H1 (cell line): ENCODE measurements around the gene TRMT10B. TPM values are rescaled to one million over a fixed set of nuclear protein-coding genes. Genes with fewer than 3 reads are reported as not detected.

ENCODE experiments used
- CTCF ChIA-PET: fragments of 300-600 bp; sonication (Branson Sonifier 250); formaldehyde crosslinking; loops from one replicate; lab custom pipeline; 2021; ENCODE audit not compliant: partially characterized antibody; lab: Charles Lee
- POLR2A ChIA-PET: fragments of 300-600 bp; sonication (Branson Sonifier 250); formaldehyde crosslinking; loops from one replicate; lab custom pipeline; 2021; ENCODE audit warnings: inconsistent platforms; ENCODE audit not compliant: partially characterized antibody; lab: Charles Lee
- DNase-seq, 2 experiments: peaks; one replicate each; pipeline versions ENCODE4 v3.0.0 to v3.0.0-alpha.2; 2010 to 2022; ENCODE audit warnings: low spot score in 2 of 2, low read depth in 1 of 2, mixed read lengths in 1 of 2
- FAIRE-seq: peaks from 2 replicates; lab custom pipeline; 2011; peaks lifted over from hg19 to GRCh38; lab: Jason Lieb, UNC
- H2AFZ ChIP-seq: 2 replicates; pipeline ENCODE4 v1.8.1; 2012; ENCODE audit warnings: low read length, inconsistent platforms
- H2AK5ac ChIP-seq: 2 replicates; pipeline ENCODE4 v1.6.1; 2013; ENCODE audit warnings: low read depth, low read length
- H2BK120ac ChIP-seq: replicated peaks from 2 replicates; pipeline ENCODE3; 2013; ENCODE audit warnings: low read depth, low read length, inconsistent platforms
- H2BK12ac ChIP-seq: 2 replicates; pipeline ENCODE4 v1.6.1; 2013; ENCODE audit warnings: low read depth, low read length
- H2BK15ac ChIP-seq: 2 replicates; pipeline ENCODE4 v1.6.1; 2013; ENCODE audit warnings: low read length
- H2BK20ac ChIP-seq: 2 replicates; pipeline ENCODE4 v1.6.1; 2013; ENCODE audit warnings: low read length
- H2BK5ac ChIP-seq: 2 replicates; pipeline ENCODE4 v1.6.1; 2013; ENCODE audit warnings: low read depth, low read length
- H3K14ac ChIP-seq: 2 replicates; pipeline ENCODE4 v1.6.1; 2013; ENCODE audit warnings: inconsistent platforms; ENCODE audit not compliant: insufficient read length
- H3K18ac ChIP-seq: 2 replicates; pipeline ENCODE4 v1.6.1; 2013; ENCODE audit warnings: low read length; ENCODE audit errors: extremely low read depth
- H3K23ac ChIP-seq: 2 replicates; pipeline ENCODE4 v1.6.1; 2013; ENCODE audit warnings: inconsistent platforms; ENCODE audit not compliant: insufficient read length
- H3K23me2 ChIP-seq: 2 replicates; pipeline ENCODE4 v1.6.1; 2013; ENCODE audit warnings: low read depth, low read length
- H3K27ac ChIP-seq: 2 replicates; pipeline ENCODE4 v1.6.1; 2011; ENCODE audit warnings: low read depth, low read length, inconsistent platforms
- H3K27me3 ChIP-seq, 4 experiments: replicated peaks in 1 of 4; 1 replicate in 1 of 4; 2 replicates in 3 of 4; pipeline versions ENCODE4 v1.6.1 to v1.8.1; 2011 to 2013; ENCODE audit warnings: low read length in 3 of 4, mild to moderate bottlenecking in 3 of 4, inconsistent platforms in 2 of 4, mixed read lengths in 2 of 4, moderate library complexity in 1 of 4; ENCODE audit not compliant: control insufficient read depth in 3 of 4, insufficient read depth in 3 of 4; ENCODE audit errors: extremely low read depth in 1 of 4
- H3K36me3 ChIP-seq, 4 experiments: 2 replicates each; pipeline versions ENCODE4 v1.6.1 to v1.8.1; 2011 to 2013; ENCODE audit warnings: mild to moderate bottlenecking in 4 of 4, low read length in 3 of 4, moderate library complexity in 2 of 4, control low read depth in 1 of 4, inconsistent platforms in 1 of 4; ENCODE audit not compliant: insufficient read depth in 4 of 4, control insufficient read depth in 2 of 4
- H3K4ac ChIP-seq: replicated peaks from 2 replicates; pipeline ENCODE3; 2013; ENCODE audit warnings: low read length, low read depth, mixed read lengths, inconsistent platforms; ENCODE audit not compliant: insufficient read length
- H3K4me1 ChIP-seq, 4 experiments: replicated peaks in 1 of 4; 1 replicate in 1 of 4; 2 replicates in 3 of 4; pipeline versions ENCODE4 v1.6.1 to v1.8.1; 2011 to 2013; ENCODE audit warnings: low read length in 3 of 4, inconsistent platforms in 2 of 4, mixed read lengths in 1 of 4; ENCODE audit not compliant: insufficient read depth in 4 of 4, control insufficient read depth in 3 of 4
- H3K4me2 ChIP-seq, 2 experiments: 2 replicates each; pipeline versions ENCODE4 v1.6.1 to v1.8.1; 2011 to 2013; ENCODE audit warnings: low read depth in 2 of 2, low read length in 2 of 2, control low read depth in 1 of 2, inconsistent platforms in 1 of 2, mild to moderate bottlenecking in 1 of 2; ENCODE audit not compliant: insufficient read depth in 1 of 2
- H3K4me3 ChIP-seq, 4 experiments: fragments of 200-600, 300-600 bp in 1 of 4; sonication (generic), shearing (Covaris generic), sonication (Bioruptor Twin) in 1 of 4; 2 replicates each; pipeline versions ENCODE4 v1.5.1 to v1.8.1; 2011 to 2016; ENCODE audit warnings: low read length in 4 of 4, low read depth in 3 of 4, control low read depth in 2 of 4, inconsistent platforms in 2 of 4, mild to moderate bottlenecking in 2 of 4, mixed read lengths in 1 of 4, moderate library complexity in 1 of 4; ENCODE audit not compliant: insufficient read depth in 2 of 4; ENCODE audit errors: extremely low read depth in 1 of 4
- H3K56ac ChIP-seq: replicated peaks from 2 replicates; pipeline ENCODE3; 2013; ENCODE audit warnings: low read depth, mild to moderate bottlenecking, mixed read lengths, low read length, inconsistent platforms; ENCODE audit not compliant: insufficient read length
- H3K79me1 ChIP-seq: 2 replicates; pipeline ENCODE4 v1.6.1; 2013; ENCODE audit warnings: low read depth, low read length, control low read depth
- H3K79me2 ChIP-seq, 2 experiments: 2 replicates each; pipeline versions ENCODE4 v1.6.1 to v1.8.1; 2012 to 2013; ENCODE audit warnings: low read length in 2 of 2, mild to moderate bottlenecking in 2 of 2, inconsistent platforms in 1 of 2; ENCODE audit not compliant: insufficient read depth in 2 of 2, control insufficient read depth in 1 of 2
- H3K9ac ChIP-seq, 4 experiments: replicated peaks in 1 of 4; 1 replicate in 1 of 4; 2 replicates in 3 of 4; pipeline versions ENCODE4 v1.6.1 to v1.8.1; 2011 to 2013; ENCODE audit warnings: low read depth in 3 of 4, low read length in 3 of 4, control low read depth in 2 of 4, mild to moderate bottlenecking in 2 of 4, moderate library complexity in 2 of 4, inconsistent platforms in 1 of 4; ENCODE audit errors: extremely low read depth in 1 of 4
- H3K9me3 ChIP-seq, 2 experiments: 2 replicates each; pipeline versions ENCODE4 v1.6.1 to v1.8.1; 2012 to 2013; ENCODE audit warnings: mild to moderate bottlenecking in 2 of 2, moderate library complexity in 2 of 2, control low read depth in 1 of 2, inconsistent platforms in 1 of 2, low read depth in 1 of 2, low read length in 1 of 2, mixed read lengths in 1 of 2; ENCODE audit not compliant: insufficient read depth in 2 of 2
- H4K20me1 ChIP-seq, 2 experiments: replicated peaks in 1 of 2; 2 replicates each; pipeline versions ENCODE3 to v1.8.1; 2011 to 2013; ENCODE audit warnings: inconsistent platforms in 2 of 2, low read length in 2 of 2, mild to moderate bottlenecking in 1 of 2; ENCODE audit not compliant: insufficient read depth in 2 of 2, control insufficient read depth in 1 of 2
- H4K5ac ChIP-seq: 2 replicates; pipeline ENCODE4 v1.6.1; 2013; ENCODE audit warnings: low read length, low read depth, mixed read lengths, inconsistent platforms; ENCODE audit not compliant: insufficient read length
- H4K8ac ChIP-seq: 2 replicates; pipeline ENCODE4 v1.8.0; 2013; ENCODE audit warnings: mild to moderate bottlenecking, moderate library complexity, low read length, inconsistent platforms; ENCODE audit not compliant: insufficient read depth; ENCODE audit errors: extremely low read depth
- H4K91ac ChIP-seq: replicated peaks from 2 replicates; pipeline ENCODE3; 2013; ENCODE audit warnings: low read length, mixed read lengths, inconsistent platforms; ENCODE audit not compliant: insufficient read length
- CEBPB ChIP-seq: IDR thresholded peaks from 2 replicates; pipeline ENCODE4 v1.6.1; 2012; ENCODE audit warnings: low read depth, low read length
- EZH2 ChIP-seq: fragments of 200-600 bp; sonication (generic); IDR thresholded peaks from 2 replicates; pipeline ENCODE4 v1.7.1; 2012; ENCODE audit warnings: low read depth, mild to moderate bottlenecking, moderate library complexity, low read length, inconsistent platforms; ENCODE audit not compliant: severe bottlenecking
- GABPA ChIP-seq: IDR thresholded peaks from 2 replicates; pipeline ENCODE4 v1.6.1; 2011; ENCODE audit warnings: mild to moderate bottlenecking, low read length, moderate library complexity, borderline replicate concordance; ENCODE audit not compliant: insufficient read depth
- GTF2F1 ChIP-seq: IDR thresholded peaks from 2 replicates; pipeline ENCODE4 v1.6.1; 2012; ENCODE audit warnings: low read depth, low read length, improper control_type of control experiment, borderline replicate concordance
- JUND ChIP-seq: IDR thresholded peaks from 2 replicates; pipeline ENCODE4 v1.6.1; 2011; ENCODE audit warnings: mild to moderate bottlenecking, improper control_type of control experiment, low read length
- KDM5A ChIP-seq: fragments of 200-600 bp; IDR thresholded peaks from 2 replicates; pipeline ENCODE4 v1.7.1; 2012; ENCODE audit warnings: mild to moderate bottlenecking, low read length, inconsistent platforms, mixed read lengths
- MAFK ChIP-seq: IDR thresholded peaks from 2 replicates; pipeline ENCODE4 v1.6.1; 2012; ENCODE audit warnings: low read depth, mild to moderate bottlenecking, improper control_type of control experiment, low read length
- RNF2 ChIP-seq: fragments of 200-900, 300-1000 bp; sonication (generic); IDR thresholded peaks from 2 replicates; pipeline ENCODE4 v1.7.1; 2016; ENCODE audit warnings: borderline replicate concordance, low read depth, mild to moderate bottlenecking, antibody characterized with exemption, low read length; ENCODE audit not compliant: poor library complexity, severe bottlenecking; ENCODE audit errors: missing control alignments
- SIX5 ChIP-seq: IDR thresholded peaks from 2 replicates; pipeline ENCODE4 v1.6.1; 2011; ENCODE audit warnings: mild to moderate bottlenecking, low read depth, low read length
- WGBS, 2 experiments: shearing (Covaris generic) in 1 of 2; methylation state at CpG; one replicate each; pipeline versions ENCODE4 v1.1.6 to v1.1.7; 2013 to 2015; ENCODE audit warnings: low lambda C conversion rate in 2 of 2, mixed read lengths in 2 of 2, inconsistent platforms in 1 of 2, low coverage in 1 of 2, missing lambda C conversion rate in 1 of 2; ENCODE audit not compliant: insufficient replicate concordance in 2 of 2, insufficient coverage in 1 of 2, insufficient read length in 1 of 2; ENCODE audit errors: extremely low coverage in 1 of 2, missing lambda C conversion rate in 1 of 2; 5-methylcytosine and 5-hydroxymethylcytosine counted together
- polyA plus RNA-seq, 7 experiments: library from polyadenylated mRNA; depleted of rRNA in 3 of 7; stranded (reverse) in 5 of 7; unstranded in 2 of 7; fragments of >200 nt in 5 of 7; fragments of 200-250 nt in 2 of 7; gene quantifications; 1 replicate in 5 of 7; 2 replicates in 1 of 7; 4 replicates in 1 of 7; pipeline versions ENCODE4 v1.2.1 to v1.2.3, GENCODE V29; 2011 to 2013; ENCODE audit warnings: missing spikeins in 2 of 7, mixed read lengths in 2 of 7
- total RNA-seq: library from RNA; stranded (reverse); fragmentation: NEBNext Ultra II Directional; extraction: Animal tissue kit (Norgen Biotek cat#: 25700); gene quantifications from 2 replicates; pipeline ENCODE4 v1.2.1, GENCODE V29; 2021

The TRMT10B gene
- total and polyA plus RNA-seq, 2 of the 8 experiments (the other 6 are each of a cell fraction or from before 2014, with no cell fraction given), result 2.4 to 4.5 TPM

DNA sequence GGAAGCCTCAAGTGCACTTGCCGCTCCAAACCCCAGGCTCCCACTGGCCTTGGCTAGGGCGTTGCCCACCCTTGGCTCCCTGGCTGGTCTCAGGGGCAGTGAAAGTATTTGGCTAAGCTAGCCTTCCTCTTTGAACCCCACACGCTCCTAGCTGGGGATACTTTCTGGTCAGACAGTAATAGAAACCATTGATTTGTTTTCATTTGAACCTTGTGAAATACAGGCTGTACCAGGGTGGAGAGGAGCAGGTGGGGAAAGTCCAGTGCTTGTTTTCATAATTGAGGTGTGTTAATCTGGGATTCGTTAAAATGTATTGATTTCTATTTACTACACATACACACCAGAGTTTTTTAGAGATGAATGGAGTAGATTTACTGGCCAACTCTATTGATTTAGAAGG is 45.9 kb upstream of the TRMT10B start:
- H3K79me2 ChIP-seq, result no peaks in the 10 kb centered on the region
- no peaks in the 10 kb centered on the region for H3K4me1 ChIP-seq
- 0 out of 2 replicates have a peak, but pooled peaks cover 1% of the 10 kb centered on the region for H3K23me2 ChIP-seq
- no peaks in the 10 kb centered on the region for H3K79me1 ChIP-seq
- H4K5ac ChIP-seq, result no peak overlapping the region
- H2BK120ac ChIP-seq, result no peak overlapping the region
- H2BK15ac ChIP-seq, result no peak overlapping the region
- no peak overlapping the region for H2AFZ ChIP-seq
- H3K27ac ChIP-seq, result no peak overlapping the region
- no peaks in the 10 kb centered on the region for H3K27me3 ChIP-seq
- H2BK5ac ChIP-seq, result no peak overlapping the region
- CTCF ChIA-PET, result no interaction called here
- DNase-seq (no peak), FAIRE-seq (no peak)
- no peak overlapping the region for H3K4me3 ChIP-seq
- no peak overlapping the region for H3K4me2 ChIP-seq
- no peak overlapping the region for H3K14ac ChIP-seq
- no peak overlapping the region for H3K18ac ChIP-seq
- H3K23ac ChIP-seq, result no peak overlapping the region
- H3K9me3 ChIP-seq, result no peaks in the 10 kb centered on the region
- TF ChIP-seq GABPA (no peak), RNF2 (no peak), KDM5A (no peak), MAFK (no peak), CEBPB (no peak), SIX5 (no peak), JUND (no peak), EZH2 (no peak), GTF2F1 (no peak)
- POLR2A ChIA-PET, result no interaction called here
- H3K4ac ChIP-seq, result no peak overlapping the region
- no peaks in the 10 kb centered on the region for H4K20me1 ChIP-seq
- no peak overlapping the region for H4K91ac ChIP-seq
- no peak overlapping the region for H4K8ac ChIP-seq
- no peak overlapping the region for H3K9ac ChIP-seq
- WGBS, 2 experiments, result 78% methylated on average over 4 of the region's 4 CpGs; no CpG with 5 or more reads in 1 of the 2 experiments
- H2BK12ac ChIP-seq, result no peak overlapping the region
- no peak overlapping the region for H2AK5ac ChIP-seq
- no peaks in the 10 kb centered on the region for H3K36me3 ChIP-seq
- no peak overlapping the region for H3K56ac ChIP-seq
- H2BK20ac ChIP-seq, result no peak overlapping the region
